HCEC 1CT (cell line): ENCODE data around the gene UNKL.

Experiments
- DNase-seq: peaks from one replicate; pipeline ENCODE4 v3.0.0-alpha.2; 2017

UNKL gene

GRCh38 chr16:1398351-1398750 is 16.2 kb downstream of the UNKL start:
- no peak for DNase-seq

- DNase-seq: no peak
These were observed 16.7 kb downstream of the UNKL start for GRCh38 chr16:1397779-1398178.

- no peak for DNase-seq
These were observed 19.0 kb downstream of the UNKL start for GRCh38 chr16:1395444-1396031.

GRCh38 chr16:1394367-1394951 is 20.0 kb downstream of the UNKL start:
- DNase-seq: no peak

- DNase-seq: no peak
These were observed 20.8 kb downstream of the UNKL start for GRCh38 chr16:1393613-1394176.

GRCh38 chr16:1392826-1393225 is 21.7 kb downstream of the UNKL start:
- DNase-seq: no peak

GRCh38 chr16:1390239-1390779 is 24.2 kb downstream of the UNKL start:
- no peak for DNase-seq

- no peak for DNase-seq
These were observed 24.7 kb downstream of the UNKL start for GRCh38 chr16:1389762-1390161.

- no peak for DNase-seq
These were observed 27.2 kb downstream of the UNKL start for GRCh38 chr16:1387331-1387730.

GRCh38 chr16:1385232-1385631 is 29.3 kb downstream of the UNKL start:
- DNase-seq: no peak

GRCh38 chr16:1383556-1383955 is 30.9 kb downstream of the UNKL start:
- no peak for DNase-seq

GRCh38 chr16:1381612-1382406 is 32.7 kb downstream of the UNKL start:
- no peak for DNase-seq

GRCh38 chr16:1380195-1380594 is 34.3 kb downstream of the UNKL start:
- DNase-seq: no peak

GRCh38 chr16:1379304-1380076 is 35.0 kb downstream of the UNKL start:
- DNase-seq: peak; percentile 54

- peak; percentile 64 for DNase-seq
These were observed 35.6 kb downstream of the UNKL start for GRCh38 chr16:1378804-1379303.

- DNase-seq: no peak
These were observed 36.3 kb downstream of the UNKL start for GRCh38 chr16:1378087-1378803.

- DNase-seq: no peak
These were observed 37.0 kb downstream of the UNKL start for GRCh38 chr16:1377406-1378010.

- no peak for DNase-seq
These were observed 38.6 kb downstream of the UNKL start for GRCh38 chr16:1375741-1376410.

- no peak for DNase-seq
These were observed 39.2 kb downstream of the UNKL start for GRCh38 chr16:1375298-1375640.

GRCh38 chr16:1374418-1375297 is 39.8 kb downstream of the UNKL start:
- no peak for DNase-seq
